HG03378 (cell line): Measurements from ENCODE around the gene UBALD1.
"Not testable (repeated sequence)": the region's sequence is repeated elsewhere in the genome, so short reads cannot be mapped to it uniquely, and the experiment has no call there.

Experiments
- ATAC-seq: cut with Tn5 transposase; IDR thresholded peaks from one replicate; pipeline ENCODE4 v1.9.1; 2021; ENCODE audit warnings: mild to moderate bottlenecking, moderate library complexity; ENCODE audit not compliant: unreplicated experiment

The UBALD1 gene

DNA sequence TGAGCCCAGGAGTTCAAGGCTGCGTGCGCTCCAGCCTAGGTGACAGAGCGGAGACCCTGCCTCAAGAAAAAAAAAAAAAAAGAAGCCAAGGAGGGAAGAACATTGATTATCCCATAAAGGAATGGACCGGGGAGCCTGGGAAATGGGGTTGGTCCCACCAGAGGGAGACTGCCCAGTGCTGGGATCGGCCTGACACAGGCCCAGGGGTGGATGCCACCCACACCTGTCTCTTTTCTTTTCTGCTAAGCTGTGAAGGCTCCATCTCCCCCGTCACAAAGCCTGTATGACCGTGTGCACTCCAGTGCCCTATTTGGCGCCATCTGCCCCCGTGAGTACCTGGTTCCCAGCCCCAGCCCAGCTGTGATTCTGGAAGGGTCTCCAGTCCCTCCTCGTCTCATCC lies 15.7 kb downstream of the UBALD1 start:
- ATAC-seq: no peak

DNA sequence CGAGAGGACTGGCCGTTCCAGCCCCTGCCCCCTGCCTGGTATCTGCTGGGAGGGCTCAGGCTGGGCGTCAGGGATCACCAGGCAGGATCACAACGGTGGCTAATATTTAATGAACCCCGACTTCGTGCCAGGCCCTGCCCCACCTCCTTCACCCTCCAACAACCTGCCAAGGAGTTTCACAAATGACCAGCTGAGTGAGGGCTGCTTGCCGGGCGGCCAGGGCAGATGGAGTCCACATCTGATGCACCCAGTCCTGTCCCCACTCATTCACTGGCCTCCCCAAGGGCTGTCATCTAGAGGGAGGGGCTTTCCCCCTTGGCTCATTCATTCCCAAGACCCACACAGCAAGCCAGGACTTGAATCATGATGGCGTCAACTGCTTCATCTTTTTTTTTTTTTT lies 17.5 kb downstream of the UBALD1 start:
- no peak for ATAC-seq

DNA sequence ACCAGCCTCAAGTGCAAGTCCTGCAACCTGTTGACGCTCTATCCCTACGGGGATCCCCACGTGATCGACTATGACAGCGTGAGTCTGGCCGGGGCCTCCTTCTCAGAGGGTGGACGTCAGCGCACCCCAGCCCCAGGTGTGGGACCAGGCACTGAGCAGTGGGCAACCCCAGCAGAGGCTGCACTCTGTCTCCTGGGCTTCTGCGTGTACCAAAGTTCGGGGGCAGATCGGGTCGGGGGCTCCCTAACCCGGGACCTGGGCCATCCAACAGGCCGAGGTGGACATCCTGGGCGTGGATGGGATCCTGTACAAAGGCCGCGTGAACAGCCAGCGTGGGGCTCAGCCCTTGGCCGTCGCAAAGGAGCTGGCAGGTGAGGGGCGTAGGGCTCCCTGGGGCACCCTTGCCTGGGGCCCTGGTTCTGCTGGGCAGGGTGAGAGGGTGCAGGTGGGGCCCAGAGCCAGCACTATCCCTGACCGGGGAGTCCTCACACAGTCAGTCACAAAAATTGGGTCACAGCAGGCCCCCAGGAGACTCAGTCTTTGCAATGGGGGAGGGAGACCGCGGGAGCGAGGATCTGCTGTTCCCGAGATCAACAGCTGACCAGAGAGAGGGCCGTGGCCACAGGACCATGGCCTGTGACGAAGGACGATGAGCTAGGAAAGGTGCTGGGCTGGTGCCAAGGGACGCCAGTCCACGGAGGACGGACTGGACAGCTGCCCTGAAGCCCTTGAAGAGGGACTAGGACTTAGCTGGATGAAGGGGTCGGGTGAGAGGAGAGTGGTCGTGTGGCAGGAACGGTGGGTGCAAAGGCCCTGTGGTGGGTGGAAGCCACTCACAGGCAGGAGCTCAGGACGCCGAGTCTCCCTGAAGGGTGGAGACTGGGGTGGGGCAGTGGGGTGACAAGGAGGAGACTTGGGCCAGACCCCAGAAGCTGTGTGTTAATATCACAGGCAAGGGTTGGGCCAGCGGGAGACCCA lies 20.0 kb downstream of the UBALD1 start:
- no peak for ATAC-seq

DNA sequence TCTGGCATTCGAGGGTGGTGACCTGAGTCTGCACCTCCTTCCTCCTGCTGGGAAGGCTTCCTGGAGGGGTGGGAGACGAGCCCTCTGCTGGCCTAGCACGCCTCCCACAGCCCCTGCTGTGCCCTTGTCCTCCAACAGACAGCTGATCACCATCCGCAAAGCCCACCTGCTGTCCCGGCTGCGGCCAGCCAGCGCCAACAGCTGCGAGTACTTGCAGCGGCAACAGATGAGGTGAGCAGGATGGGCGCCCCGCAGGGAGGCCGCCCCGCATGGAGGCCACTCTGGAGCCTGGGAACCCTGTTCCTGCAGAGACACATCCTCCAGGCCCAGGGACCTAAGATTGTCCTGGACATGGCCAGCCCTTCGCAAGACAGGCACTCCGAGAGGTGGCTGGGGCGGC lies 21.6 kb downstream of the UBALD1 start:
- no peak for ATAC-seq

DNA sequence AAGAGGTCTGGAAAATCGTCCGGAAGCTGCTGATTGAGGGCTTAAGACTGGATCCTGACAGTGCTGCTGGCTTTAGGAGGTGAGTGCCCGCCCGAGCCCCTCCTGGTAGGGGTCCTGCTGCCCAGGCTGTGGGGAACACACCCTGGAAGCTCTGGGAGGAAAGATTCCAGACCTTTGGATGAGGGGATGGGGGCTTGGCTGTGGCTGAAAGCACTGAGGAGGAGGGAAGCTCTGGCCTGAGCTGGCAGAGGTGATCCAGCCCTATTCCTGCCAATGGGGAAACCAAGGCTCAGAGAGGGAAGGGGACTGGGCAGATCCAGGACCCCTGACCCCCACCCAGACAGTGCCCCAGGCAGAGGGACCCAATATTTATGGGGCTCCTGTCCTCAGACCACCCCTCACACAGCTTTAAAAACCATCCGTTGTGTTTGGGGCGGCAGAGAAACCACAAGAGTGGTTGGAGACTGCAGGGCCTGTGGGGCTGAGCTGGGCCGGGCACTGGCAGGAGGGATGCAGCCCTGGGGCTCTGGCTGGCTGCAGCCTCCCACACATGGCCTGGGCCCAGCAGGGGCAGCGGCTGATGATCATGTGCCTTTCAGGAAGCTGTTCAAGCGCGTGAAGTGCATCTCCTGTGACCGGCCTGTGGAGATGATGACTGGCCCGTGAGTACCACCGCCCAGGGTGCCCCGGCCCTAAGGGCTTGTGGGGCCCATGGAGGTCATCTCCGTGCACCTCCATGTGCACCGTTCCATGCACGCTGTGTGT lies 22.8 kb downstream of the UBALD1 start:
- ATAC-seq: no peak

DNA sequence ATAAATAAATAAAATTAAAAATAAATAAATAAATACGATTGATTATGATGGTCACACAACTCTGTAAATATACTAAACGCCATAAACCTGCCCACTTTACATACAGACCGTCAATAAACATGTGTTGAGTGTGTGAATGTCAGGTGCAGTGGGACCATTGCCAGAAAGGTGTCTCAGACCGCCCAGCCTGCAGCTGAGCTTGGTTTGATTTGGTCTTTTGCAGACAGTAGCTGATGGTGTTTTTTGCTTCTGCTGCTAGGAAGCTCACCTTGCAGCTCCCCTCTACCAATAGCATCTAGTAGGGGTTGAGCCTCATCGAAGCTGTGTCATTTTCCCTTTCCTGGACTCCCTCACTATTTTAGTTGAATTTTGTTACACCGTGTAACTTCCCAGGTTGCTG lies 23.5 kb downstream of the UBALD1 start:
- ATAC-seq: no peak

DNA sequence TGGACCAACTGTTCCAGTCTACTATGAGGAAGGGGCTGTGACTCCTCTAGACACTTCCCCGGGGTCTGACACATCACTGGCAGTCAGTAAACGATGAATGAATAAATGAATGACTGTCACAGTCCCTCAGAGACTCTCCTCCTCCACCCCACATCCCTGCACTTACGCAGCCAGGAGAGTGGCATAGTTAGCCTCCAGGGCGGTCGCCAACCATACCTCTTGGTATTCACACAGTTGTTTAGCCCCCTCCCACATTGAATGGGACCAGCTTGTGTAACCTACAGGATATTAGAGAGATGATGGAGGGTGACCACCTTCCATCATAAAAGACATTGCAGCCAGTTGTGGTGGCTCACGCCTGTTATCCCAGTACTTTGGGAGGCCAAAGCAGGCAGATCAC lies 25.7 kb downstream of the UBALD1 start:
- no peak for ATAC-seq

DNA sequence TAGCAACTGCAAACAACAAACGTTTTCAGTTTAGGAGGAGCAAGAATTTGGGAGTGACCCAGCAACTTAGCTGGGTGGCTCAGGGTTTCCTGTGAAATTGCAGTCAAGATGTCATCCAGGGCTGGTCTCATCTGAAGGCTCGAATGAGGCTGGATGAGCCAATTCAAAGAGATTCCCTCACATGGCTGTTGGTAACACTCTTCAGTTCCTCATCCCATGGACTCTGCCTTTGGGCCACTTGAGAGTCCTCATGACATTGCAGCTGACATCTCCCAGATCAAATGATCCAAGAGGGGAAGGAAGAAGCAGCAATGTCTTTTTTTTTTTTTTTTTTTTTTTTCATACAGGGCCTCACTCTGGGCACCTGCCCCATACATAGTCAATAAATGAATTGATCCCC lies 26.3 kb downstream of the UBALD1 start:
- ATAC-seq: no peak

DNA sequence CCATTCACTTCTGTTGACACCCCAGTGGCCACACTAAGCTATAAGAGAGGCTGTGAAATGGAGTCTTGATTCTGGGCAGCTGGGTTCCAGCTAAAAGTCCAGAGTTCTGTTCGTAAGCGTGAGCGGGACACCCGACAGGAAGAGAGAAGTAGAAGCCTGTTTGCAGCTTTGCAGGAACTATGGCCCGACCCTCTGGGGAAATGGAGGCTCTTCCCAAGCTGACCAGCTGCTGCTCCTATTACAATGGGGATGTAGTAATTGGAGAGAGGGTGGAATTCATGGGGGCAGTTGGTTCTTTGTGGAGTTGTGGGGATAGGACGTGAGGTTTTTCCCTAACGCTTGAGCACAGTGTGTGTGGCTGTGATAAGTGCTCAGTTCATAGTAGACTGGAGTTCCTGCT lies 28.4 kb downstream of the UBALD1 start:
- no peak for ATAC-seq

DNA sequence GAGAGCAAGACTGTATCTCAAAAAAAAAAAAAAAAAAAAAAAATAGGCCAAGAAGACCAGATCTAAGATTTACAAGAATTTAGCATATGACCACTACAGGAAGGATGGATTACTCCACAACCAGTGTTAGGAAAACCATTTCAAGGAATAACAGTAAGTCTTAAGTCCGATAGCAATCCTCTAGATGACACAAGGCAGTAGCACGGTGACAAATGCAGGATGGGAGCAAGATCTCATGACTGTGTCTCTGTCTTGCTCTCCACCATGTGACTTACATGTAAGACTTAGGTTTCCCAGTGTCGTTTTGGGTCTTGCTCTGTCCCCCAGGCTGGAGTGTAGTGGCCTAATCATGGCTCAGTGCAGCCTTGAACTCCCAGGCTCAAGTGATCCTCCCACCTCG lies 30.8 kb downstream of the UBALD1 start:
- no peak for ATAC-seq

DNA sequence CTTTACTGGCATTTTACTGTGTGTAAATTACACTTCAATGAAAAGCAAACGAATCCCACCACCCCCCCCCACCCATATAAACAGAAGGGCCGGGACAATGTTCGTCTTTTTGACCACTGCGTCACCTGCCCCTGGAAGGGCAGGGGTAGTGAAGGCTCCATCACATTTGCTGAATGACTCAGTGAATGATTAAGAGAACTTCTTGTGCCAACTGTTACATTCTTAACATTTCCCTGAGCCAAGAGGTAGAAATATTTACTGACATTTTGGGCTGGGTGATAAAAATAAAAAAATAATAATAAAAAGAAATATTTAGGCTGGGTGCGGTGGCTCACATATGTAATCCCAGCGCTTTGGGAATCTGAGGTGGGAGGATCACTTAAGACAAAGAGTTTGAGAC lies 34.4 kb downstream of the UBALD1 start:
- ATAC-seq: no peak

DNA sequence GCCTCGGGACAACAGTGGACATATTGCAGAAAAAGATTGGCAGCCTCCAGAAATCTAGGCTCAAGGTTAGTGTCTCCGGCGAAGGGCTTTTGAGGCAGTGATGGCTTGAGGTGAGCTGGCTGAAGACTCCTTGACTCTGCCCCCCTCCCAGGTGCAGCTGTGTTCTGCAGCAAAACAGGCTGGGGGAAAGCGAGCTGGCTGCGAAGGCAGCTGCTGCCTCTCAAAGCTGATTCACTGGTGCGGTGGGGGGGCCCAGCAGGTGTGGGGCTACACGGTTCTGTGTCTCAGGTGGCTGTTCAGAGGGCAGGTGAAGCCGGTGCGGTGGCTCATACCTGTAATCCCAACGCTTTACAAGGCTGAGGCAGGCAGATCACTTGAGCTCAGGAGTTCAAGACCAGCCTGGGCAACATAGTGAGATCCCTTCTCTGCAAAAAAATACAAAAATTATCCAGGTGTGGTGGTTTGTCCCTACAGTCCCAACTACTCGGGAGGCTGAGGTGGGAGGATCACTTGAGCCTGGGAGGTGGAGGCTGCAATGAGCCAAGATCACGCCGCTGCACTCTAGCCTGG lies 35.6 kb downstream of the UBALD1 start:
- no peak for ATAC-seq

DNA sequence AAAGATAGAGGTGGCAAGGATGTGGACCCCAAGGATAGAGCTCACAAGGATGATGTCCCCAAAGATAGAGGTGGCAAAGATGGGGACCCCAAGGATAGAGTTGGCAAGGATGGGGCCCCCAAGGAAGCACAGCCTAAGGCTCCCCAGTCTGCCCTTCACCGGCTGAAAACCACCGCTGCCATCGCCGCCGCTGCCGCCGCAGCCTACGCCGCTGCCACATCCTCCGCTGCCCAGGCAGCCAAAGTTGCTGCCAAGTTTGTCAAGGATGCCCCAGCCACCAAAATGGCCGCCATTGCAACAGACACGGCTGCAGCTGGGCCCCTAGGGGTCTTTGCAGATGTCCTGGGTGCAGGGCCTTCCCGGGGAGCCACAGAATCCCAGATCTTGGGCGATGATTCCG lies 38.7 kb downstream of the UBALD1 start:
- no peak for ATAC-seq

DNA sequence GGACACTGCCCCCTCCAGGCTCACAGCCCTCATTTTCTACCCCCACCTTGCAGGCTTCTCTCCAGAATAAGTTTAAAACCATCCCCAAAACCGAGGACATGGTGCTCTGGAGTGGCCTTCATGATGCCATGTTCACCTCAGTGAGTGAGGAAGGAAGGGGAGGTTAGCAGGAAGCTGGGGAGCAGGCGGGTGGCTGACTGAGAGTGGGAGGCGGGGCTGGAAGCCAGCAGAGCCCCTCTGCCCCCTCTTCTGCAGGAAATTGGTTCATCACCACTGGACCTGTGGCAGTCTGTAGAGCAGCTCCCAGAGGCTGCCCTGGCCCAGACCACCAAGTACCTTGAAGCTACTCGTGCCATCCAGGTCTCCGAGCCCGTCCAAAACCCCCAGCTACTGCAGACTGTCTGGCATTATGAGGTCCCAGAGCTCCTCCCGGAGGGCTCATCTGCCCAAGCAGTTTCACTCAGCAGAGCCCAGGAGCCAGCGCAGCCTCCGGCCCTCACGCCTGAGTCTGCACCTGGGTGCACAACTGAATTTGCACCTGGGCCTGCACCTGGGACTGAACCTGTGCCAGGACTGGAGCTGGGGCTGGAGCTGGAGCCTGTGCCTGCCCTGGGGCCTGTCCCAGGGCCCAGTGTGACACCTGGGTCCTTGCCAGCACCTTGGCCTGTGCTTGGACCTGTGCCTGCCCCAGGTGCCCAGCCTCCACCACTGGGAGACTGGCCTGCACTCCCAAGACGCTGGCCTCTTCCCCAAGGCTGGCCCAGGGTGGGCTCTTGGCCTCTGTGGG lies 39.6 kb downstream of the UBALD1 start:
- no peak for ATAC-seq

DNA sequence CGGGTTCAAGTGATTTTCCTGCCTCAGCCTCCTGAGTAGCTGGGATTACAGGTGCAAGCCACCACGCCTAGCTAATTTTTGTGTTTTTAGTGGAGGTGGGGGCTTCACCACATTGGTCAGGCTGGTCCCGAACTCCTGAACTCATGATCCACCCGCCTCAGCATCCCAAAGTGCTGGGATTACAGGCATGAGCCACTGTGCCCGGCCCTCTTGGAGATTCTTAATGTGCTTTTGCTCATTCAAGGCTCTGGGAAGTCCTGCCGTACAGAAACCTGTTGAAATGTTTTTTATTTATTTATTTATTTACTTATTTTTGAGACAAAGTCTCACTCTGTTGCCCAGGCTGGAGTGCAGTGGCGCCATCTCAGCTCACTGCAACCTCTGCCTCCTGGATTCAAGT lies 40.8 kb downstream of the UBALD1 start:
- not testable (repeated sequence) for ATAC-seq

DNA sequence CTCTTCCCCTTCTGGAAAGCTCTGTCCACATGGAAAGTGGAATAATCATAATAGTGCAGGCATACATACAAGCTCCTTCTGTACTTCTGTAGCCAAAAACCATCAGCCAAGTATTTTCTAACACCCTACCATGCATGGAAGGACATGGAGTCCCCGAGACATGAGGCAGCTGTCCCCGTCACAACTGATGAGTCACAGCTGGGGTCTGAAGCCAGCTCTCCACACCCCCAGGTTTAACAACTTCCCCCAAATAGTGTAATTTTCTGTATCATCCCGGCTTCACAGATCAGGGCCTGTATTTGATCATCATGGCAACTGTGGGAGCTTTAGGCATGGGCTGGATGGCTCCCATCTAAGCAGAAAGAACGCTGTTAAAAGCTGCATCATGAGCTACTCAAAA lies 42.0 kb downstream of the UBALD1 start:
- no peak for ATAC-seq

DNA sequence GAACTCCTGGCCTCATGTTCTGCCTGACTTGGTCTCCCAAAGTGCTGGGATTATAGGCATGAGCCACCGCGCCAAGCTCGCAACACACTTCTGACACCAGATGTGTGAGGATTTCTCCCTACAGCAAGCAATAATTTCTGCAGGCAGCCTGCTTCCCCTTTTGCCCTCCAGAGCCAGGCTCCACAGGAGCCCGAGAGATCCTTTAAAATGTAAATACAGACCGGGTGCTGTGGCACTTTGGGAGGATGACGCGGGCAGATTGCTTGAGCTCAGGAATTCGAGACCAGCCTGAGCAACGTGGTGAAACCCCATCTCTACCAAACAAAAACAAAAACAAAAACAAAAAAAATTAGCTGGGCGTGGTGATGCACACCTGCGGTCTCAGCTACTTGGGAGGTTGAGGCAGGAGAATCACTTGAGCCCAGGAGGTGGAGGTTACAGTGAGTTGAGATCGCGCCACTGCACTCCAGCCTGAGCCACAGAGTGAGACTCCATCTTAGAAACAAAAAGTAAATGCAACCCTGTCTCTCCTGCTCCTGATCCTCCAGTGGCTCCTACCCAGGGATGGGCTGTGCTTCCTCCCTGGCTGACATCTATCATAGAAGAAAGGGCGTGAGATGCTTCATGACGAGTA lies 43.9 kb downstream of the UBALD1 start:
- ATAC-seq: no peak

DNA sequence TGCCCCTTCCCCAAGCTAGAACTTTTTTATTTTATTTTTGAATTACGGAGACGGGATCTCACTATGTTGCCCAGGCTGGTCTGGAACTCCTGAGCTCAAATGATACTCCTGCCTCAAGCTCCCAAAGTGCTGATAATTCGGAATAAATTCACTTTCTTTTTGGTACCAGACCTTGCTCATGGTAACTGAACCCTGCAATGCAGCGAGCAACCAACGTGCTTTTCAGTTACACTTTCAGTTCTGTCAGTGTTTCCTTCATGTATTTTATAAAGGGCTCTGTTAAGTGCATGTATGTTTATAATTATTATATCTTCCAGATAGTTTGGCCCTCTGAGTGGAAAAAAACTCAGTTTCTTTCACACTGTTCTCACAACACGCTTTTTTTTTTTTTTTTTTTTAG lies 44.6 kb downstream of the UBALD1 start:
- ATAC-seq: no peak

DNA sequence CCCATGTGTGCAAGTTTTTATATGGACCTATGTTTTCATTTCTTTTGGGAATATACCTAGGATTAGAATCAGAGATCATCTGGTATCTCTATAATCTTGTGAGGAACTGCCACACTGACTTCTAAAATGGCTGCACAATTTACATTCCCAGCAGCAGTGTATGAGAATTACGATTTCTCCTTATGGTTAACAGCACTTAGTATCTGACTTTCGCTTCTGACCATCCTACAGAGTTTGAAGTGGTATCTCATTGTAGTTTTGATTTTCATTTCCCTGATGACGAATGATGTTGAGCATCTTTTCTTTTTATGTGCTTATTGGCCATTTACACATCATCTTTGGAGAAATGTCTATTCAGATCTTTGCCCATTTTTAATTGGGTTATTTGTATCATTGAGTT lies 48.5 kb downstream of the UBALD1 start:
- ATAC-seq: no peak

DNA sequence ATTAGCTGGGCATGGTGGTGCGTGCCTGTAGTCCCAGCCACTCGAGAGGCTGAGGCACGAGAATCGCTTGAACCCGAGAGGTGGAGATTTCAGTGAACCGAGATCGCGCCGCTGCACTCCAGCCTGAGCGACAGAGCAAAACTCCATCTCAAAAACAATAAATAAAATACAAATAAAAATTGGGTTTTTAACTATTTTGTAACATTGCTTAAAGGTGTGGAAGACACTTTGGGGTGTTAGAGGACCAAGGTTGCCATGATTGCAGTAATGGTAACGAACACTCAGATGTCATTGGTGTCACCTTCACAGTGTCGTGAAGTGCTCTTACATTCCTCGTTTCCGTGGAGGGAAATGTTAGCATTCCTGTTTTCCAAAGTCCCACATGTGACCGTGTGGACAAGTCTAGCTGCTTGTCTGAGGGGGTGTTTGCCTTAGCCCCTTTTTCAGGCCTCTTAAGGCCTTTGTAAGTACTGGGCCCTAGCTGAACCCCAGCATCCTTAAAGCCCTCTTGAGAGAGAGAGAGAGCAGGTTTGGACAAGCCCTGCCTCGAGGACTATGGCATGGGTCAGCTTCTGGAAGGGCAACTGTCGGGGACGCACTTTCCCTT lies 49.9 kb downstream of the UBALD1 start:
- no peak for ATAC-seq
